Measurements from ENCODE around the gene GRID1.

The GRID1 gene

DNA sequence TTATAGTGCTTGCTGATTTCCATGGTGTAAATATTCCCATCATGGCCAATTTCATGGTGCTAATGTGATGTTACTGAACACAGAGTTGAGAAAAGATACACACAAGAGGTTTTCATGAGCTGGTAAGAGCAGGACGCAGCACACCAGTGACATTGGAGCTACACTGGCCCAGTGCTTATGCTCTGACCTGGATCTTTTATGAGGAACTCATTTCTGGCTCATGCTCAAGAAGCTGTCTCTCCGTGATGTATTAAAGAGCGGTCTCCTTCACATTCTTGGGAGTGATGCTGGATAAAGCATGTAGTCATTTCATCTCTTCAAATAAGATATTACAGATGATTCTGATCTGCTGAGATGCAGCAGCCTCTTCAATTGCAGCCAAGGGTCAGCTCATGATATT lies 785.2 kb downstream of the GRID1 start:
- DNase-seq (ENCODE audit: low read depth): no peak
- no peak for TF ChIP-seq CTCF (conservative IDR thresholded peaks at IDR 0.05; ENCODE audit: low read depth, low read length)

GRCh38 chr10:85580585-85580984 lies 786.0 kb downstream of the GRID1 start:
- H3K4me3 ChIP-seq (ENCODE audit: low read depth, low read length): no peak overlapping the region
- TF ChIP-seq CTCF (conservative IDR thresholded peaks at IDR 0.05; ENCODE audit: low read depth, low read length): no peak
- DNase-seq (ENCODE audit: low read depth): no peak

More for the DNA sequence above, 785.2 kb downstream of the GRID1 start:
- no peak overlapping the region for H3K4me3 ChIP-seq (ENCODE audit: low read depth, low read length)

DNA sequence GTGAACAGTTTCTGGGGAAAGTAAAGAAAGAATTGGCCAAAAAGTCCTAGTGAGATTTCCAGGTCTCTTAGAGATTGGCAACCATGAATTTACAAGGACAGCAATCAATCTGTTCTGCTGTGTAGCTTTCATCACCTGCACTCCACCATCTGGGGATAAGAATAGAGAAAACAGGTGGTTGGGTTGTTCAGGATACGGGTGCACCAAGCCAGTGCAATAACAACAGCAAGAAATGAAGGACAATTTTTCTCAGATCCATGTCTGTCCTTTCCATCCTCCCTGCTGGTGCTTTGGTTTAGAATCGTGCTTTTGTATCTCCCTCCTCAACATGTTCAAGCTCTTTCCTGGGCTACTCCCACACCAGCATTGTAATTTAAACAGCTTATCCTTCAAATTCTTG lies 787.7 kb downstream of the GRID1 start:
- no peak for TF ChIP-seq CTCF (conservative IDR thresholded peaks at IDR 0.05; ENCODE audit: low read depth, low read length)
- H3K4me3 ChIP-seq (ENCODE audit: low read depth, low read length): no peak overlapping the region
- DNase-seq (ENCODE audit: low read depth): no peak

GRCh38 chr10:85575441-85575840 lies 791.2 kb downstream of the GRID1 start:
- no peak overlapping the region for H3K4me3 ChIP-seq (ENCODE audit: low read depth, low read length)
- TF ChIP-seq CTCF (conservative IDR thresholded peaks at IDR 0.05; ENCODE audit: low read depth, low read length): no peak
- no peak for DNase-seq (ENCODE audit: low read depth)

DNA sequence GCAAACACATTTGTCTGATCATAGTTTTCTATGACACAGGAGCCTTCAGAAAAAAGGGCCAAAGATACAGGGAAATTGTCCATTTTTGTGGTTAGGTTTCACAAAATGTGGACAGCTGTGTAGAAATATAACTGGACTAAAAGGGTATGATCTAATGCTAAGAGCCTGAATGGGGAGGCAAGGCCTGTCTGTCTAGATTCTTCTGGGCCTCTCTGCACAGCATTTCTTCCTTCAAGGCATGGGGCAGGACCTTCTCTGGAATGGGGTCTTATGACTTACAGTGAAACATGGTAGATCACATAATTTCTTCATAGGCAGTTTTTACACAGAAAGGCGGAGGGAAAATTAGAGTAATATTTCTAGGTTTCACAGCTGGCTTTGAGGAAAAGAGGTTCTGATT lies 795.7 kb downstream of the GRID1 start:
- no peak for TF ChIP-seq CTCF (conservative IDR thresholded peaks at IDR 0.05; ENCODE audit: low read depth, low read length)
- H3K4me3 ChIP-seq (ENCODE audit: low read depth, low read length): no peak overlapping the region
- no peak for DNase-seq (ENCODE audit: low read depth)

- no peak for TF ChIP-seq CTCF (conservative IDR thresholded peaks at IDR 0.05; ENCODE audit: low read depth, low read length)
- H3K4me3 ChIP-seq (ENCODE audit: low read depth, low read length): no peak overlapping the region
- no peak for DNase-seq (ENCODE audit: low read depth)
Measured at GRCh38 chr10:85565381-85565780, 801.2 kb downstream of the GRID1 start.

DNA sequence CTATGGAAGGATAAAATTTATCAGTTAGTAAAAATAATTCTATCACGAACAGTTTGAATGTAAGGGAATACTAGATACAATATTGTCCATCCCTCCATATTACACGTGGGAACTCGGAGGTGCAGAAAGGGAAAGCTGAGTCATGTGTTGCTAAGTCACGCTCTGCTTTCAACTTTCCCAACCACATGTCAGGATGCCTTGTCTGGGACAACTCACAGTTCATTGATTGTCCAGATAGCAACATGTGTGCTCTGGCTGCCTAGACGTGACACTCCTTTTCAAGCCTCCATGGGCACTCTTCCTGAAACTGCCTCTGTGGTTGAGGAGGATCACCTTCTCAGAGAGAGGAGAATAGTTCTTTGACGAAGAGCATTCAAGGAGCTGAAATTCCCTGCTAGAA lies 808.1 kb downstream of the GRID1 start:
- H3K4me3 ChIP-seq (ENCODE audit: low read depth, low read length): no peak overlapping the region
- no peak for DNase-seq (ENCODE audit: low read depth)
- no peak for TF ChIP-seq CTCF (conservative IDR thresholded peaks at IDR 0.05; ENCODE audit: low read depth, low read length)

Measured in choroid plexus epithelial cell (primary cell).